NCI-H345 treated with DMSO at 0.1 percent for 48 hours (cell line): ENCODE results near the gene ZNF738.
"Not testable (repeated sequence)": the region's sequence is repeated elsewhere in the genome, so short reads cannot be mapped to it uniquely, and the experiment has no call there.

Experiments
- DNase-seq: peaks from one replicate; lab custom pipeline; 2025; ENCODE audit not compliant: unreplicated experiment; lab: John Stamatoyannopoulos, UW

The ZNF738 gene

GRCh38 chr19:21358768-21359451, at the start of gene ZNF738:
ZNF738 (plus strand) TSS chr19:21359000; CDS start chr19:21359141, 141 bp downstream.
- peak; percentile 62 for DNase-seq

- not testable (repeated sequence) for DNase-seq
These were observed 46.0 kb upstream of the ZNF738 start for GRCh38 chr19:21312807-21313206.

- DNase-seq: no peak
These were observed 44.1 kb upstream of the ZNF738 start for GRCh38 chr19:21314676-21315075.

- DNase-seq: no peak
These were observed 41.0 kb upstream of the ZNF738 start for GRCh38 chr19:21317821-21318220.

DNA sequence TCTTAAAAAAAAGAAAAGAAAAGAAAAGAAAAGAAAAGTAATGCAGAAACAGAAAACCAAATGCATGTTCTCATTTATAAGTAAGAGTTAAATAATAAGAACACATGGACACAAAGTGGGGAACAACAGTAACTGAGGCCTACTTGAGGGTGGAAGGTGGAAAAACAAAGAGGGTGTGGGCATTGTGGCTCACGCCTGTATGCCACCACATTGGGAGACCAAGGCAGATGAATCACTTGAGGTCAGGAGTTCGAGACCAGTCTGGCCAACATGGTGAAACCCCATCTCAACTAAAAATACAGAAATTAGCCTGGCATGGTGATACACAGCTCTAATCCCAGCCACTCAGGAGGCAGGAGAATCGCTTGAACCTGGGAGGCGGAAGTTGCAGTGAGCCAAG, 37.7 kb upstream of the ZNF738 start:
- DNase-seq: no peak

DNA sequence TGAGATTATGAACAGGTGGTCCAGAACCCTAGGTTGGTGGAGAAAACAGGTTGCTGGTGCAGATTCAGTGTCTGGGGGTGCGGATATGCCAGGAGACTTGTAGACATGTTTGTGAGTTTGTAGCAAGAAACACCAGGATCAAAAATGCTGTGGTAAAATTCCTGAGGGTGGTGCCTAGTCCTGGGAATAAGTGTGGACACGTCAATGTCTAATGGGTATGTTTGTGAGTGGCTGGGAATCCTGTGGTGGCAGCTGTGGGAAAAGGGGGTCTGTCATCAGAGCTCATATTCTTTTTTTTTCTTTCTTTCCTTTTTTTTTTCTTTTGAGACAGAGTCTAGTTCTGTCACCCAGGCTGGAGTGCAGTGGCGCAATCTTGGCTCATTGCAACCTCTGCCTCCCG, 36.8 kb upstream of the ZNF738 start:
- no peak for DNase-seq

- DNase-seq: no peak
These were observed 36.3 kb upstream of the ZNF738 start for GRCh38 chr19:21322528-21322927.

- no peak for DNase-seq
These were observed 35.8 kb upstream of the ZNF738 start for GRCh38 chr19:21323000-21323399.

DNA sequence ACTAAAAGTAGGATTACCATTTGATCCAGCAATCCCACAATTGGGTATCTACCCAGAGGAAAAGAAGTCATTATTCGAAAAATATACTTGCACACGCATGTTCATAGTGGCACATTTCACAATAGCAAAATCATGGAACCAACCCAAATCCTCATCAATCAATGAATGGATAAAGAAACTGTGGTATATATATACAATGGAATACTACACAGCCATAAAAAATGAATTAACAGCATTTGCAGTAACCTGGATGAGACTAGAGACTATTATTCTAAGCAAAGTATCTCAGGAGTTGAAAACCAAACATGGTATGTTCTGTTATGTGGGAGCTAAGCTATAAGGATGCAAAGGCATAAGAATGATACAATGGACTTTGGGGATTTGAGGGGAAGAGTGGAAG, 32.6 kb upstream of the ZNF738 start:
- no peak for DNase-seq

GRCh38 chr19:21328406-21328805, 30.4 kb upstream of the ZNF738 start:
- no peak for DNase-seq

DNA sequence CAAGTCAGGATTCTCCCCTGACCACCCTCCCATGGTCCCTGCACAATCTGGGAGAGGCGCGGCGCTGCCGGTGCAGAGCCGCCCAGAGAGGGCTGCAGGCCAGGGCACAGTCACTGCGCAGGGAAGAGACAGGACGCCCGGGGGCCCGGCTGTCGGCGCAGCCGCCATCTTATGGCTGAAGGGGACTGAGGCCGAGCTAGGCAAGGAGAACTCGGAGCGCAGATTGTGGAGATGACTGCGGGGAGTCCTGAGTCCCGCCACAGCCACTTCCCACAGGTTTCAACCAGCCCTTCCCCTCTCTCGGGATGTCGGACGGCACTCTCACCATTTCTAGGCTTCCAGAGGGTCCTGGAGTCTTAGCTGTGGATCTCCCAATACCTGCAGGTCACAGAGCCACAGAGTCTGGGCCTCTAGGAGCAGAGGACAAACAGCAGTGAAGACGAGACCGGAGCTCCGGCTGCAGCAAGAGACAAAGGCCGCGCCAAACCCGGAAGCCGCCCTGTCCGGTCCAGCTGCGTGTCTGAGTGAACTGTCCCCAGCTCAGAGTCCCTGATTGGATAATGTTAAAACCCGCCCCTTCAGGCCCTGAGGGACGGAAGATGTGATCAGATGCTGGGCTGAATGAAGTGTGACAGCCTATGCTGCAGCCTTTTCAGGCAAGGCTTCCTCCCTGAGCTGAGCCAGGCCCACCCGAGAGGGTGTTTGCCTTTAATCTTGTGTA, 29.8 kb upstream of the ZNF738 start, which contains the start of gene ZNF708:
ZNF708 (minus strand) TSS at position 526 of the 721 bp plus-strand sequence; CDS start at position 328, 198 bp downstream.
- peak; percentile 61 for DNase-seq

DNA sequence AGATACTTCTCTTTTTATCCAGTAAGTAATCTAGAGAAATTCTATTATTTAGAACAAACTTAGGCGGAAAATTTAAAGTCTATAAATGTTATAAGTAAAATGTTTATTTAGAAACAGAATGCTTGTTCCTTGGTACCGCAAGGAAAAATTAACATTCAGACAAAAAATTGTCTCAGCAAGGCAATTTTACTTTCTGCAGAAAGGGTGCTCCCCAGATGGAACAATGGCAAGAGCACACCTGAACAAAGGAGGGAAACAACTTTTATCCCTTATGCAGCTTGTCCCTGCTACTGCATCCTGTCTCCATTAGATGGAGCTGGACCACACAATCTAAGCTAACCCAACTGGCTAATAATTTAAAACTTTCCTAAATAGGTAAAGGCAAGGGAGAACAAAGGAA, 23.1 kb upstream of the ZNF738 start:
- DNase-seq: no peak

- DNase-seq: not testable (repeated sequence)
These were observed 14.0 kb upstream of the ZNF738 start for GRCh38 chr19:21344841-21345240.

- no peak for DNase-seq
These were observed 6.0 kb upstream of the ZNF738 start for GRCh38 chr19:21352830-21353229.

DNA sequence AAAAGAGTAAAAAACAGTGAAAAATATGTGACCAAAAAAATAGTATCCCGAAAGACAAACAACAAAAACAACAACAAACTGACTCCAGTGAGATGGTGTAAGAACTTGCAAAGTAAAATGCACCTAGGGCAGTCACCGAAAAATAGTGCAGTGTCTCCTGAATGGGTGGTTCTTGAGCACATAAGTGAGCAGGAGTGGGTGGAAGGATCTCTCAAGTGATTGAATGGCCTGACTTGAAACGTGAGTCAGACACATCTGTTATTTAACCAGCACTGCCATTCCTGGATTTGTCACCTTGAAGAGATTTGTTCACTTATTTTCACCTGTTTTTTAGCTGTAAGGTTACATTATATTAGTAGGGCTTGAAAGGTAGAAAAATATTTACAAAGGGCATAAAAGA, 3.5 kb downstream of the ZNF738 start:
- no peak for DNase-seq

DNA sequence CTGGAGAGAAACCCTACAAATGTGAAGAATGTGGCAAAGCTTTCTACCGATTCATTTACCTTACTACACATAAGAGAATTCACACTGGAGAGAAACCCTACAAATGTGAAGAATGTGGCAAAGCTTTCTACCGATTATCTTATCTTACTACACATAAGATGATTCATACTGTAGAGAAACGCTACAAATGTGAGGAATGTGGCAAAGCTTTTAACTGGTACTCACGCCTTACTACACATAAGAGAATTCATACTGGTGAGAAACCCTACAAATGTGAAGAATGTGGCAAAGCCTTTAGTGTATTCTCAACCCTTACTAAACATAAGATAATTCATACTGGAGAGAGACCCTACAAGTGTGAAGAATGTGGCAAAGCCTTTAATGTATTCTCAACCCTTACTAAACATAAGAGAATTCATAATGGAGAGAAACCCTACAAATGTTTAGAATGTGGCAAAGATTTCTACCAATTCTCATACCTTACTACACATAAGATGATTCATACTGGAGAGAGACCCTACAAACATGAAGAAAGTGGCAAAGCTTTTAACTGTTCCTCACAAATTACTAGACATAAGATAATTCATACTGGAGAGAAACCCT, 25.3 kb downstream of the ZNF738 start:
- DNase-seq: no peak

GRCh38 chr19:21396121-21396520, 37.3 kb downstream of the ZNF738 start:
- no peak for DNase-seq

DNA sequence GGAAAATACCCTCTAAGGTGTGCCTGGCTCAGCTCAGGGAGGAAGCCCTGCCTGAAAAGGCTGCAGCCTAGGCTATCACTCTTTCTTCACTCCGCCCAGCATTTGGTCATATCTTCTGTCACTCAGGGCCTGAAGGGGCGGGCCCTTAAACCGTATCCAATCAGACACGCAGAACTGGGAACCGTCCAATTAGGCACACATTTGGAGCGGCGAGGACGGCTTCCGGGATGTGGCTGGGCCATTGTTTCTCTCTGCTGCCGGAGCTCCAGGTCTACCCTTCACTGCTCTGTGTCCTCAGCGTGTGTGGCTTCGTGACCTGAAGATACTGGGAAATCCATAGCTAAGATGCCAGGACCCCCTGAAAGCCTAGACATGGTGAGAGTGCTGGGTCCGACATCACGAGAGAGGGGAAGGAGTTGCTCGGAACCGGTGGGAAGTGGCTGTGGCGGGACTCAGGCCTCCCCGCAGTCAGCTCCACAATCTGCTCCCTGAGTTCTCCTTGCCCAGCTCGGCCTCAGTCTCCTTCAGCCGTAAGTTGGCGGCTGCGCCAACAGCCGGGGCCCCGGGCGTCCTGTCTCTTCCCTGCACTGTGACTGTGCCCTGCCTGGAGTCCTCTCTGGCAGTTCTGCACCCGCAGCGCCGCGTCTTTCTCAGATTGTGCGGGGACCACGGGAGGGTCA, 38.2 kb downstream of the ZNF738 start, which contains the start of gene ZNF493:
ZNF493 (plus strand) TSS at position 241 of the 680 bp plus-strand sequence; CDS start at position 346, 105 bp downstream.
- peak; percentile 86 for DNase-seq

DNA sequence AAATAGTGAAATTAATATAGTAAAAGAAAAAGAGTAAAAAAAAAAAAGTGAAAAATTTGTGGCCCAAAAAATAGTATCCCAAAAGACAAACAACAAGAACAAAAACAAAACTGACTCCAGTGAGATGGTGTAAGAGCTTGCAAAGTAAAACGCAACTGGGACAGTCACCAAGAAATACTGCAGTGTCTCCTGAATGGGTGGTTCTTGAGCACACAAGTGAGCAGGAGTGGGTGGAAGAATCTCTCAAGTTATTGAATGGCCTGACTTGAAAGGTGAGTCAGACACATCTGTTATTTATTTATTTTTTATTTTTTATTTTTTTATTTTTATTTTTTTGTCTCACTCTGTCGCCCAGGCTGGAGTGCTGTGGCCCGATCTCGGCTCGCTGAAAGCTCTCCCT, 40.1 kb downstream of the ZNF738 start:
- no peak for DNase-seq

- DNase-seq: no peak
These were observed 43.6 kb downstream of the ZNF738 start for GRCh38 chr19:21402303-21402985.

- no peak for DNase-seq
These were observed 51.4 kb downstream of the ZNF738 start for GRCh38 chr19:21410166-21410565.
